Esophagus muscularis mucosa (tissue), 4 donors: ENCODE measurements around the gene PDE4DIP. TPM values are rescaled to one million over a fixed set of nuclear protein-coding genes. Genes with fewer than 3 reads are reported as not detected.
"Not testable (repeated sequence)": the region's sequence is repeated elsewhere in the genome, so short reads cannot be mapped to it uniquely, and the experiment has no call there.

Experiments used
- DNase-seq: peaks from one replicate; pipeline ENCODE4 v3.0.0-alpha.2; 2017; ENCODE audit errors: extremely low spot score
- H3K27ac ChIP-seq, 4 donors: fragments of 200-600 bp; sonication (generic); replicated peaks in 1 of 4; 1 replicate in 3 of 4; 2 replicates in 1 of 4; pipeline ENCODE4 v1.5.1; 2016 to 2019; ENCODE audit warnings: mild to moderate bottlenecking in 1 of 4
- H3K27me3 ChIP-seq, 4 donors: fragments of 200-600 bp; sonication (generic); one replicate each; pipeline versions ENCODE4 v1.5.1 to v1.6.0; 2016 to 2019
- H3K36me3 ChIP-seq, 4 donors: fragments of 200-600 bp; sonication (generic); one replicate each; pipeline ENCODE4 v1.5.1; 2016 to 2019
- H3K4me1 ChIP-seq, 4 donors: fragments of 200-600 bp; sonication (generic); one replicate each; pipeline ENCODE4 v1.5.1; 2016 to 2019
- H3K4me3 ChIP-seq, 4 donors: fragments of 200-600 bp; sonication (generic); 1 replicate in 2 of 4; 2 replicates in 2 of 4; pipeline ENCODE4 v1.5.1; 2016 to 2019; ENCODE audit warnings: mild to moderate bottlenecking in 4 of 4, moderate library complexity in 1 of 4
- H3K9me3 ChIP-seq, 4 donors: fragments of 200-600 bp; sonication (generic); 1 replicate in 3 of 4; 2 replicates in 1 of 4; pipeline ENCODE4 v1.5.1; 2016 to 2019
- WGBS: methylation state at CpG from one replicate; pipeline ENCODE4 v1.1.5; 2018; 5-methylcytosine and 5-hydroxymethylcytosine counted together
- intact Hi-C: fragments of 100-400 bp; cut with DNase I; formaldehyde crosslinking; loops from one replicate; pipeline ENCODE4 v1.15.1; 2023
- total RNA-seq, 4 donors: library from RNA; depleted of rRNA; stranded (reverse); fragments of >200 nt; gene quantifications; one replicate each; pipeline versions ENCODE4 v1.1.0 to v1.2.1, GENCODE V29; 2016

The PDE4DIP gene
- total RNA-seq, 4 donors from 2014 or later = 117 to 200 (median 169) TPM

DNA sequence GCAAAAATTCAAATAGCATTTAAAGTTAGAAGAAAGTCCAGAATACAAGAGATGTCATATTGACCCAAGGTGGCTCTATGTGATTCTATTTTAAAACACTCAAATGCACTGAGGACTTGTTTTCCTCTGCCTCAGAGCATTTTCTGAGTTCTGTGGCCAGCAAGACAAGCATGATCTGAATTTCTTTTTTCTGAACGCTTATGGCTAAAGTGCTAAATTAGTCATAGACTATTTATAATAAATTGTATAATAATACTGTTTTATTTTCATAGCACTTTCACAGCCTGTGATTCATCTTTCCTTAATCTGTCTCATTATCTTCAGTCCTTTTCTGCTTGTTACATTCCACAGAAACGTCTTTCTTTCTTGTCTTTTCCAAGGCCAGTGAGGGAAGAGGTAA, 7.5 kb downstream of the PDE4DIP start:
- H3K27me3 ChIP-seq, H3K36me3 ChIP-seq, H3K27ac ChIP-seq, H3K4me1 ChIP-seq, DNase-seq, intact Hi-C loops, H3K4me3 ChIP-seq, H3K9me3 ChIP-seq: not testable (repeated sequence)
- WGBS = no CpG with 5 or more reads among the region's 2 CpGs

- WGBS = no CpG with 5 or more reads among the region's 5 CpGs
- H3K4me3 ChIP-seq, H3K27me3 ChIP-seq, intact Hi-C loops, H3K27ac ChIP-seq, H3K9me3 ChIP-seq, H3K4me1 ChIP-seq, DNase-seq, H3K36me3 ChIP-seq: not testable (repeated sequence)
Measured at GRCh38 chr1:148853363-148853762, 9.1 kb downstream of the PDE4DIP start.

DNA sequence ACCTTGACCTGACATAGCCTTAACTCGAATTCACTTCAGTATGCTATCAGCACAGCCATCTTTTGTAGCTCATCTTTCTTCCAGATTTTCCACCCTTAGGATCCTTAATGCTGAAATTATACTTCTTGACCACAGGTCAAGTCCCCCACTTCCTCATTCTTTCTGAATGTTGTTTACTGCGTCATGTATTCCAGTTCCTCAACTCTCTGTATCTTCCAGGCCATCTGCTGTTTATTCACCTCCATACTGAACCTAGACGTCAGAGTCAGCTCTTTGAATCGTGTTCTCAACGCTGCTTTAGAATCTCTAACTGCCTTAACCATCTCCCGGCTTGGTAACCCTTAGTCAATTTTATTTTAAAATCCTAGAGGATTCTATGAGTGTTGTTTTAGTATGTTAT, 9.8 kb downstream of the PDE4DIP start:
- not testable (repeated sequence) for H3K27ac ChIP-seq, H3K9me3 ChIP-seq
- WGBS = no CpG with 5 or more reads among the region's 6 CpGs

GRCh38 chr1:148855367-148855766, 11.1 kb downstream of the PDE4DIP start:
- H3K4me3 ChIP-seq, H3K27ac ChIP-seq, H3K27me3 ChIP-seq, H3K36me3 ChIP-seq, H3K4me1 ChIP-seq, DNase-seq, intact Hi-C loops, H3K9me3 ChIP-seq: not testable (repeated sequence)
- WGBS = no CpG with 5 or more reads among the region's 5 CpGs

More for the DNA sequence above, 9.8 kb downstream of the PDE4DIP start:
- H3K27me3 ChIP-seq, H3K36me3 ChIP-seq, H3K4me3 ChIP-seq, H3K4me1 ChIP-seq, DNase-seq, intact Hi-C loops: not testable (repeated sequence)

GRCh38 chr1:148860049-148860448, 15.8 kb downstream of the PDE4DIP start:
- H3K27me3 ChIP-seq, H3K4me3 ChIP-seq, H3K9me3 ChIP-seq, H3K36me3 ChIP-seq, H3K27ac ChIP-seq, DNase-seq, intact Hi-C loops, H3K4me1 ChIP-seq: not testable (repeated sequence)
- WGBS = no CpG with 5 or more reads among the region's 2 CpGs

- H3K9me3 ChIP-seq, H3K27ac ChIP-seq, H3K27me3 ChIP-seq, intact Hi-C loops, H3K36me3 ChIP-seq, DNase-seq, H3K4me3 ChIP-seq, H3K4me1 ChIP-seq: not testable (repeated sequence)
- no CpG with 5 or more reads among the region's 6 CpGs for WGBS
Measured at GRCh38 chr1:148860579-148861259, 16.5 kb downstream of the PDE4DIP start.

GRCh38 chr1:148862590-148862989, 18.4 kb downstream of the PDE4DIP start:
- DNase-seq, H3K4me3 ChIP-seq, H3K27ac ChIP-seq, H3K4me1 ChIP-seq, H3K27me3 ChIP-seq, intact Hi-C loops, H3K36me3 ChIP-seq, H3K9me3 ChIP-seq: not testable (repeated sequence)
- WGBS = no CpG with 5 or more reads among the region's 3 CpGs

- H3K9me3 ChIP-seq, intact Hi-C loops, DNase-seq, H3K4me1 ChIP-seq, H3K4me3 ChIP-seq, H3K27me3 ChIP-seq, H3K27ac ChIP-seq, H3K36me3 ChIP-seq: not testable (repeated sequence)
- no CpG with 5 or more reads among the region's 6 CpGs for WGBS
Measured at GRCh38 chr1:148868924-148869633, 24.9 kb downstream of the PDE4DIP start.

DNA sequence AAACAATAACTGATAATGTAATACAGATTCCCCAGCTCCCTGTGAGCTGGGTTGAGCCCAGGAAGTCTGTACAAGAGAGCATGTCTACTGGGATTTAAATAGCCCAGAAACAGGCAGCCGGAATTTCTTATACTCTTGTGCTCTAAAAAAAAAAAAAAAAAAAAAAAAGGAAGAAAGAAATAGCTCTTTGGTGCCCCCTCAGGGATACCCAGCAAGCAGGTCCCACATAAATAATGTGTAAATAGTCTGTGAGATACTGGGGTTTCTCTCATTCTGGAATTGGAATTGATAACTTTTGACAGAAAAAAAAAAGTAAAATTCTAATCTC, 25.4 kb downstream of the PDE4DIP start:
- DNase-seq, H3K9me3 ChIP-seq, H3K27ac ChIP-seq, intact Hi-C loops, H3K27me3 ChIP-seq, H3K4me1 ChIP-seq, H3K36me3 ChIP-seq, H3K4me3 ChIP-seq: not testable (repeated sequence)
- 14% methylated on average over 1 of the region's 1 CpG for WGBS

DNA sequence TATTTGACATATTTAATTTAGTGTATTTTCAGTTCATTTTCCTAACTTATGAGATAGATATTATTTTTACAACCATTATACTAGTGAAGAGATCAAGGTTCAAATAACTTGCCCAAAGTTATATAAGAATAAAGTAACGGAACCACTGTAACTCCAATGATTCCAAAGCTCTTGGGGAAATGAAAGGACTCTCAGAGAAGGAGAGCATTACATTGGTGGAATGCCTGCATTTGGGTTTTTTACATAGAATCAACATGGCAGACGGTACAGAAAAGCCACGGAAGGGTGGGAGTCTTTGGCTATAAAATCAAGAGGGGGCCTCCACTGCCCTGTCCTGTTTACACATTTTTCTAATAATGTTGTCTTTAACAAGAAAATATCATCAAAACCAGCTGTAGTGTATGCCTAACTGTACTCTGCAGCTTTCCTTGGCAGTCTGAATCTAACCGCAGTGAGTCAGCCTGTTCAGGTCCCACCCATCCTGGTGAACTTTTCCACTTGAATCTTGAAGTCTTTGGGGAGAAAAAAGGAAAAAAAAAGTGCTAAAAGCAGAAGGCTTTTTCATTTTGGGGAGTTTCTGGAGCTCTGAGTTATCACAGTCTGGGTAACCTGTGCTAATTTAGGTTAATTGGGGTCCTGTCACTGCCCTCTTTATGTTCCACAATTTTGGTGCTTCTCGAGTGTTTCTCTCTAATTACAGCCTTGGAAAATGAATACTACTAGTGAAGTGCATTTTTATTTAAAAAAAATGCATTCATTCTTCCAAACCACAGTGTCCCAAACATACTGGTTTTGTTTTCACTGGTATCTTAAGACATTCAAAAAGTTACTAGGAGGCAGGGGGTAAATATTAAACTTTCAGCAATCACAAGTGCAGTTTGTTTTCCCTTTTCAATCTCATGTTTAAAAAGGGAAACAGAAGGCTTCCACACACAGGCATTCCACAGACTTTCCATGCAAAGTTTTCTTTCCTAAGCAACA, 30.5 kb downstream of the PDE4DIP start:
- H3K9me3 ChIP-seq, intact Hi-C loops, H3K4me3 ChIP-seq, DNase-seq, H3K27ac ChIP-seq, H3K4me1 ChIP-seq, H3K27me3 ChIP-seq, H3K36me3 ChIP-seq: not testable (repeated sequence)
- WGBS = no CpG with 5 or more reads among the region's 5 CpGs

DNA sequence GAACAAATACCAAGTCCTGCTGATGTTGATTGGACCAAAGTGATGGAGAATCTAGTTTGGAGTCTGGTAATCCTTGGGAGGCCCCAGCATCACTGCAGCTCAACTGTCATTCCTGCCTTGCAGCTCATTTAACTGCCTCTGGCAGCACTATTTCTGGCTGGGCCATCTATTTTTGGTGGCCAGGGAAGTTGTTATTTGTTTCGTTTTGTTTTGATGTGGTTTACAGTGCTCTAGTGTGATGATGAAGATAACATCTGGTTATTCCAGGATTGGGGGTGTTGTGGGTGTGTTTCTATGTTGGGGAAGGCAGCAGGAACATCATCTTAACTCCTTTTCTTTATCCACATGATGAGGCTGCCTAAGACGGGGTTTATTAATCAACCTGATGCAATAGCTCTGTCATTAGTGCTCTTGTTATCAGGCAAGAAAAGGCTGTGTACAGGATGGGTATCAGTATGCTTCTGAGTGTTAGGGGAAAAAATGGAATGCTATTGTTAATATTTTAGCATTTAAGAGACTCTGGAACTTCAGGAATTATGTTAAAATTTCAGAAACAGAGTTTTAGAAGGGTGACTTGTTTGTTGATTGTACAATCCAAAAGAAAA, 35.7 kb downstream of the PDE4DIP start:
- DNase-seq, H3K27ac ChIP-seq, H3K4me1 ChIP-seq, H3K27me3 ChIP-seq, H3K4me3 ChIP-seq, intact Hi-C loops, H3K9me3 ChIP-seq, H3K36me3 ChIP-seq: not testable (repeated sequence)
- WGBS = no CpG with 5 or more reads among the region's 2 CpGs

- H3K4me1 ChIP-seq, H3K36me3 ChIP-seq, H3K27me3 ChIP-seq, H3K4me3 ChIP-seq, H3K27ac ChIP-seq, DNase-seq, H3K9me3 ChIP-seq, intact Hi-C loops: not testable (repeated sequence)
- no CpG with 5 or more reads among the region's 1 CpG for WGBS
Measured at GRCh38 chr1:148881261-148881660, 37.0 kb downstream of the PDE4DIP start.
